Trophoblast cell (in vitro differentiated cells and primary cell): Measurements from ENCODE around the gene ICA1.

ENCODE experiments used
- DNase-seq, 2 donors: peaks; one replicate each; pipeline ENCODE4 v3.0.0-alpha.2; 2016
- H2AFZ ChIP-seq: 2 replicates; pipeline ENCODE4 v1.6.1; 2013; ENCODE audit warnings: low read length, moderate library complexity, mild to moderate bottlenecking; ENCODE audit not compliant: insufficient read depth, poor library complexity
- H2AK5ac ChIP-seq: 2 replicates; pipeline ENCODE4 v1.6.1; 2013; ENCODE audit warnings: mild to moderate bottlenecking, low read length
- H2BK120ac ChIP-seq: 2 replicates; pipeline ENCODE4 v1.6.1; 2013; ENCODE audit warnings: low read length, mild to moderate bottlenecking, moderate library complexity; ENCODE audit not compliant: insufficient read depth, poor library complexity
- H2BK12ac ChIP-seq: 2 replicates; pipeline ENCODE4 v1.6.1; 2013; ENCODE audit warnings: mild to moderate bottlenecking, low read length, moderate library complexity
- H2BK5ac ChIP-seq: 2 replicates; pipeline ENCODE4 v1.6.1; 2013; ENCODE audit warnings: low read length, low read depth, moderate library complexity, mild to moderate bottlenecking; ENCODE audit not compliant: poor library complexity
- H3K14ac ChIP-seq: 2 replicates; pipeline ENCODE4 v1.6.1; 2013; ENCODE audit warnings: mild to moderate bottlenecking, low read length
- H3K18ac ChIP-seq: 2 replicates; pipeline ENCODE4 v1.6.1; 2013; ENCODE audit warnings: mild to moderate bottlenecking, low read length
- H3K23ac ChIP-seq: 2 replicates; pipeline ENCODE4 v1.6.1; 2013; ENCODE audit warnings: low read length
- H3K27ac ChIP-seq: 2 replicates; pipeline ENCODE4 v1.5.1; 2013; ENCODE audit warnings: low read depth, mild to moderate bottlenecking, inconsistent platforms, low read length, moderate library complexity
- H3K27me3 ChIP-seq: 2 replicates; pipeline ENCODE4 v1.6.1; 2013; ENCODE audit warnings: inconsistent platforms, mild to moderate bottlenecking, low read length, moderate library complexity; ENCODE audit not compliant: insufficient read depth
- H3K36me3 ChIP-seq, 2 experiments: 1 replicate in 1 of 2; 2 replicates in 1 of 2; pipeline ENCODE4 v1.6.1; 2013; ENCODE audit warnings: low read length in 2 of 2, mild to moderate bottlenecking in 2 of 2, moderate library complexity in 1 of 2; ENCODE audit not compliant: insufficient read depth in 2 of 2, control insufficient read depth in 1 of 2
- H3K4ac ChIP-seq: 2 replicates; pipeline ENCODE4 v1.6.1; 2013; ENCODE audit warnings: low read depth, mild to moderate bottlenecking, low read length, moderate library complexity
- H3K4me1 ChIP-seq, 2 experiments: 1 replicate in 1 of 2; 2 replicates in 1 of 2; pipeline ENCODE4 v1.6.1; 2013; ENCODE audit warnings: low read length in 2 of 2, mild to moderate bottlenecking in 2 of 2, moderate library complexity in 1 of 2; ENCODE audit not compliant: insufficient read depth in 2 of 2, control insufficient read depth in 1 of 2
- H3K4me2 ChIP-seq: 2 replicates; pipeline ENCODE4 v1.6.1; 2013; ENCODE audit warnings: inconsistent platforms, mild to moderate bottlenecking, low read length, moderate library complexity
- H3K4me3 ChIP-seq: 2 replicates; pipeline ENCODE4 v1.5.1; 2013; ENCODE audit warnings: mild to moderate bottlenecking, low read depth, low read length, inconsistent platforms
- H3K79me1 ChIP-seq: one replicate; pipeline ENCODE4 v1.6.1; 2013; ENCODE audit warnings: low read length
- H3K79me2 ChIP-seq: 2 replicates; pipeline ENCODE4 v1.6.1; 2013; ENCODE audit warnings: low read length, mild to moderate bottlenecking; ENCODE audit not compliant: control insufficient read depth, insufficient read depth, poor library complexity
- H3K9ac ChIP-seq: 2 replicates; pipeline ENCODE4 v1.6.1; 2013; ENCODE audit warnings: mild to moderate bottlenecking, low read length
- H3K9me3 ChIP-seq: 2 replicates; pipeline ENCODE4 v1.6.1; 2013; ENCODE audit warnings: low read depth, mild to moderate bottlenecking, control low read depth, inconsistent platforms, low read length; ENCODE audit not compliant: insufficient read depth
- H4K12ac ChIP-seq: 2 replicates; pipeline ENCODE4 v1.6.1; 2013; ENCODE audit warnings: low read depth, mild to moderate bottlenecking, low read length, moderate library complexity
- H4K8ac ChIP-seq: 2 replicates; pipeline ENCODE4 v1.6.1; 2013; ENCODE audit warnings: low read depth, mild to moderate bottlenecking, low read length, moderate library complexity
- H4K91ac ChIP-seq: one replicate; pipeline ENCODE4 v1.6.1; 2013; ENCODE audit warnings: low read depth, mild to moderate bottlenecking, low read length, moderate library complexity
- WGBS: extraction: QIAGEN DNeasy Blood & Tissue Kit; methylation state at CpG from one replicate; pipeline ENCODE4 v1.1.7; 2013; ENCODE audit warnings: missing lambda C conversion rate; ENCODE audit not compliant: insufficient read length, insufficient coverage; ENCODE audit errors: extremely low coverage; 5-methylcytosine and 5-hydroxymethylcytosine counted together

ICA1 gene

DNA sequence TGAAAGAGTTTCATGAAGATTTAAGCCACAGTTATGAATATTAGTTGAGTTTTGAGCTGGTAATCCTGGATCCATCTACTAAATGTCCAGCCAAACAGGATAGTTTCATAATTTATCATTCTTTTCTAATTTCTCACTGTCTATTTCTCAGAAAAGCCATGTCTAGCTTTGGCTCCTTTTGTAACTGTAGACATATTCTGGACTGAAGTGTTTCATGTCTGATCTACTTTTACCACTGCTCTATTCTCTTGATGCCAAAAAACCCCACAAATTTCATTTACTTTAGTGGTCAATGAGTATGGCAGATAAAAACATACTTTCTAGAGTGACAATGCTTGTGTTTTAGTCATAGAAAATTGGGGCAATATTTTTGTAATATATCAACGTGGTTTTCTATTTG is 61.2 kb downstream of the ICA1 start:
- Histone ChIP-seq H2AFZ (no peak overlapping the region), H3K27ac (no peak overlapping the region), H3K79me2 (no peaks in the 10 kb centered on the region), H3K4me3 (no peak overlapping the region), H2AK5ac (no peak overlapping the region), H2BK12ac (no peak overlapping the region), H2BK5ac (no peak overlapping the region), H3K4ac (no peak overlapping the region), H3K23ac (no peak overlapping the region), H3K4me2 (no peak overlapping the region), H3K9ac (no peak overlapping the region), H3K4me1 (no peaks in the 10 kb centered on the region), H3K9me3 (no peaks in the 10 kb centered on the region), H4K8ac (no peak overlapping the region), H3K18ac (no peak overlapping the region), H3K27me3 (no peaks in the 10 kb centered on the region), H3K36me3 (no peaks in the 10 kb centered on the region), H3K14ac (no peak overlapping the region), H4K91ac (no peak overlapping the region), H3K79me1 (no peaks in the 10 kb centered on the region), H4K12ac (no peak overlapping the region), H2BK120ac (no peak overlapping the region)
- no CpG with 5 or more reads among the region's 1 CpG for WGBS
- peak in 1 of 2 donors; percentile 27 for DNase-seq

DNA sequence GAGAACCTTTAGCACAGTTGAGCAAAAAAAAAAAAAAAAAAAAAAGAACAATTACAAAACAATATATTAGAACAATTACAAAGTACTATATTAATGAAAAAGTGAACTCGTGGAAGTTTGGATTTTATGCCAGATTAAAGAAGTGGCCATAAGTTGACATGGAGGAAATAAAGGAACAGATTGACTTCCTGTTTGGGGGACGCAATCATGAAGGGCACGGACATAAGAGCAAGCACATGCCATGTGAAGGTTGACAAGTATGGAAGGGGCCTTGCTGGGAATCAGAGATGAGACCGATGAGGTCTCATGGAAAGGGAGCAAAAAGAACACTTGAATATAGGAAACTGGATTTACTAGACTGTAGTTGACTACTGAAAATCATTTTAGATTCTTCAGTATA is 61.7 kb downstream of the ICA1 start:
- Histone ChIP-seq H2BK120ac (no peak overlapping the region), H4K91ac (no peak overlapping the region), H3K4ac (no peak overlapping the region), H2AK5ac (no peak overlapping the region), H3K4me1 (no peaks in the 10 kb centered on the region), H3K27ac (no peak overlapping the region), H2BK5ac (no peak overlapping the region), H3K79me2 (no peaks in the 10 kb centered on the region), H2AFZ (no peak overlapping the region), H3K18ac (no peak overlapping the region), H4K12ac (no peak overlapping the region), H4K8ac (no peak overlapping the region), H3K9me3 (no peaks in the 10 kb centered on the region), H3K27me3 (no peaks in the 10 kb centered on the region), H3K4me2 (no peak overlapping the region), H3K23ac (no peak overlapping the region), H3K36me3 (no peaks in the 10 kb centered on the region), H3K9ac (no peak overlapping the region), H3K4me3 (no peak overlapping the region), H3K79me1 (no peaks in the 10 kb centered on the region), H2BK12ac (no peak overlapping the region), H3K14ac (no peak overlapping the region)
- no peak for DNase-seq
- no CpG with 5 or more reads among the region's 4 CpGs for WGBS

DNA sequence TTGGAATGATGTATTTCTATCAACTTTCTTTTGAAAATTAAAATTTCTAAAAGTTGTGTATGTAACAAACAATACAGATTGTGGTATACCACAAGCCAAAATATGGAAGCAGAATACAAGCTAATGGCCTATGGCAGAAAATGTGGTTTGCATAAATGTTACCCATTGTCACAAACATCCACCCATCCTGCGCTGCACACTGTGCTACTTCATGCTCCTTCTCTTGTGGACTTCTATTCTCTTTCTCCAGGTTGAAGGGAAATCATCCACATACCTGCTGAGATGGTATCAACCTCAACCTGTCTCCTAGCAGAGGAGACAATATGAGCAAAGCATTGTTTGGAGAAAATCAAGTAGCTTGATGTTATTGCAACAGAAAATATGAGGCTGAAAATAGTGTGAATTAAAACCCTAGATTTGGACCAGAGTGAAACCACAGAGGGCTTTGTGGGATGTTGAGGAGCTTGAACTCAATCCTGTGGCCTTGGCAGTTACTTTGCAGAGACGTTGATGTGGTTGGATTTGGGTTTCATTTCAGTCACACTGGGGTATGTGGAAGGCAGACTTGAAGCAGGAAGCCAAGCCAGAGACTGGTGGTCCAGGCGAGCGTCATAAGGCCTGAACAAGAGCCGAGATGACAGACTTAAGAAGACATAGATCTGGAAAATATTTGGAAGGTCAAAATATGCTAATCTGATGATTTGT is 63.8 kb downstream of the ICA1 start:
- no peaks in the 10 kb centered on the region for H3K27me3 ChIP-seq
- no peaks in the 10 kb centered on the region for H3K9me3 ChIP-seq
- WGBS: no CpG with 5 or more reads among the region's 5 CpGs
- no peaks in the 10 kb centered on the region for H3K79me1 ChIP-seq
- no peak overlapping the region for H2BK12ac ChIP-seq
- H3K4me2 ChIP-seq: no peak overlapping the region
- H4K91ac ChIP-seq: no peak overlapping the region
- H4K8ac ChIP-seq: no peak overlapping the region
- no peaks in the 10 kb centered on the region for H3K36me3 ChIP-seq
- H3K23ac ChIP-seq: no peak overlapping the region
- H3K9ac ChIP-seq: no peak overlapping the region
- no peak for DNase-seq
- H3K4ac ChIP-seq: no peak overlapping the region
- no peak overlapping the region for H2BK120ac ChIP-seq
- no peak overlapping the region for H3K4me3 ChIP-seq
- no peak overlapping the region for H3K18ac ChIP-seq
- H3K4me1 ChIP-seq: no peaks in the 10 kb centered on the region
- H3K79me2 ChIP-seq: no peaks in the 10 kb centered on the region
- no peak overlapping the region for H3K27ac ChIP-seq
- no peak overlapping the region for H2AFZ ChIP-seq
- H2AK5ac ChIP-seq: no peak overlapping the region
- no peak overlapping the region for H4K12ac ChIP-seq
- H2BK5ac ChIP-seq: no peak overlapping the region
- H3K14ac ChIP-seq: no peak overlapping the region

DNA sequence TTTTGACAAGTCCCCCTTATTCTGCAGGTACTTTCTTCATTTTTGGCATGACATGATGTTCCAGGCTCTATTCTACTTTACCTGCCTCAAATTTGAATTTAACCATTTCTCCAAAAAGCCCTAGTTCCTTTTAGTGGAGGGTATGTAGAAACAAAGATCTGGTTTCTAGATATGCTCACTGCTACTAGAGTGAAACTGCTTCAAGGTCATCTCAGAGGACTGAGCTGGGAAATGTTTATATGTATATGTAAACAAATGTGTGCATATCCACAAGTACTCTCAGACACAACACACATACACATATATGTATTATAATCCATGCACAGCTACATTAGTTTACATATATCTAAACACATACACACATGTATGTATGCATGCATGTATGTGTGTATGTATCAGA is 69.1 kb downstream of the ICA1 start:
- H3K4ac ChIP-seq: no peak overlapping the region
- no peak overlapping the region for H3K23ac ChIP-seq
- H4K8ac ChIP-seq: no peak overlapping the region

More for the DNA sequence above, 69.1 kb downstream of the ICA1 start:
- no peak overlapping the region for H3K14ac ChIP-seq
- no peak overlapping the region for H3K9ac ChIP-seq
- H3K79me2 ChIP-seq: no peaks in the 10 kb centered on the region
- no peak overlapping the region for H2BK12ac ChIP-seq
- no peak overlapping the region for H3K27ac ChIP-seq
- no peak overlapping the region for H4K91ac ChIP-seq
- H3K9me3 ChIP-seq: no peaks in the 10 kb centered on the region
- H3K27me3 ChIP-seq: no peaks in the 10 kb centered on the region
- H3K4me3 ChIP-seq: no peak overlapping the region
- no peak overlapping the region for H4K12ac ChIP-seq
- no peak overlapping the region for H3K18ac ChIP-seq
- no peaks in the 10 kb centered on the region for H3K36me3 ChIP-seq
- H3K4me1 ChIP-seq: no peaks in the 10 kb centered on the region
- H2AFZ ChIP-seq: no peak overlapping the region
- H3K4me2 ChIP-seq: no peak overlapping the region
- no peaks in the 10 kb centered on the region for H3K79me1 ChIP-seq
- H2AK5ac ChIP-seq: no peak overlapping the region
- no peak overlapping the region for H2BK5ac ChIP-seq
- no peak overlapping the region for H2BK120ac ChIP-seq
- no peak for DNase-seq
